GM21390 (cell line): ENCODE results near the gene CAMKV.
"Not testable (repeated sequence)": the region's sequence is repeated elsewhere in the genome, so short reads cannot be mapped to it uniquely, and the experiment has no call there.

Experiments used
- ATAC-seq: cut with Tn5 transposase; IDR thresholded peaks from one replicate; pipeline ENCODE4 v1.9.1; 2021; ENCODE audit not compliant: unreplicated experiment

CAMKV gene

DNA sequence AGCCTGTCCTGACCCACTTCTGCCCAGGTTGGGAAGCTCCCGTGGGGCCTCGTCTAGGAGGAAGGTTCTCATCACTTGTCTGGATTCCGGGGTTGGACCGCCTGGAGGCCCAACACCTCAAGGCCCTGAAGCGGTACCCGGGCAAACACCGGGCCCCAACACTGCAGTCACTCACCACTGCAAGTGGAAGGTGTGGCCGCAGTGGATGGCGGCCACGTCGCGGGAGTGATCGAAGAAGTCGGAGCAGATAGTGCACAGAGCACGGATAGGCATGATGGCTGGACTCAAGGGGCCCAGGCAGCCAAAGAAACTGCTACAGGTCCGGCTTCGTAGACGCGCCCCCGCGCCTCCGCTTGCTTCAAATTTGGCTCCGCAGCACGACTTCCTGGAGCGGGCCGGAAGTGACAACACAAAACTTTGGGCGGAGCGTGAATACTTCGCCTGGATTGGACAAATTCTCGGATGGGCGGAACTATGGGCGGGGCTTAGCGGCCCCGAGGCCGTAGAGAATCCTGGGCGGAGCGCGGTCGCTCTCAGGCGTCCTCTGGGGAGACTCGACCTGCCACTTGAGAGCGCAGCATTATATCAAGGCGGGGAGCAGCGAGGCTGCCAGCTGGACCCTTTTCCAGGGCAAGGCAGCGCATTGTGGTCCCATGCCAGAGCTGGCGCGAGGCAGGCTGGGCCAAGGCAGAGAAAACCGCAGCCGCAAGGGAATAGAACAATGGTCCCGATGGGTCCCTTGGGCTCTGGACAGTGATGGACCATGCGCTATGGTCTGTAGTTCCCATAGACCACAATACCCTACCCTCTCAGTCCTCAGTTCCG, 13.3 kb downstream of the CAMKV start, which contains the start of gene TRAIP:
TSS of gene TRAIP (minus strand) at position 384 of the 825 bp plus-strand sequence. CDS start at position 273, 111 bp downstream.
- peak; percentile 95 for ATAC-seq

DNA sequence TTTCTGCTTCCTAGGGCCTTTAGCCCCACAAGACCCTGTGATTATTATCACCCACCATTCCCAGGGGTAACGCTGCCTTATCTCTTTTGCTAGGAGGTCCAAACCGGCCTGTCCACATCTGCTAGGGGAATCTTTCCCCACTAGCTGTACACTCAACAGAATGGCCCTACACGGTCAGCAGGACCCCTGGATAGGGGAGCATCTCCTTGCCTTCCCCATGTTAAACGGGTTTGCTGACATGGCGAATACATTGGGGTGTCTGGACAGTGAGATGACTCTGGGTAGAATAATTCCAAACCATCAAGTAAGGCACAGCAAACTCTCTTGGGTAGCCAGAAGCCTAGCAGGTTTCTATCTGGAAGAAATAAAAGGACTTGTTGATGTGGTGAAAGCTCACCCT, 14.0 kb downstream of the CAMKV start:
- ATAC-seq, result no peak

DNA sequence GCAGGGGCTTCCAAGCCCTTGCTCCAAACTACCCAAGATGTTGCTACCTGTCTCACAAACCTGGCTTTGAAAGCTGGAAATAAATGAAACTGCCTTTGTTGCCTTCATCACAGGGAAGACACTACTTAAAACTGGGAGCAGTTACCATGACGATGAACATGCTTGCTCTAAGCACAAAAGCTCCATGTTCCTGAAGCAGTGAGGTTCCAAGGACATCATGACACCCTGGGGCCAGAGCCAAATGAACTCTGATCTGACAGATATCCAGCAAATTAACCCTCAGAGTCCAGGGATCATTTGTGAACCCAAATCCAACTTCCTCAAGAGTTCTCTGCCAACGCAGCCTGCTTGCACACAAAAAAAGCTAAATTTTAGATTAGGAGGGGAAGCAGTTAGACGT, 24.0 kb downstream of the CAMKV start:
- no peak for ATAC-seq

DNA sequence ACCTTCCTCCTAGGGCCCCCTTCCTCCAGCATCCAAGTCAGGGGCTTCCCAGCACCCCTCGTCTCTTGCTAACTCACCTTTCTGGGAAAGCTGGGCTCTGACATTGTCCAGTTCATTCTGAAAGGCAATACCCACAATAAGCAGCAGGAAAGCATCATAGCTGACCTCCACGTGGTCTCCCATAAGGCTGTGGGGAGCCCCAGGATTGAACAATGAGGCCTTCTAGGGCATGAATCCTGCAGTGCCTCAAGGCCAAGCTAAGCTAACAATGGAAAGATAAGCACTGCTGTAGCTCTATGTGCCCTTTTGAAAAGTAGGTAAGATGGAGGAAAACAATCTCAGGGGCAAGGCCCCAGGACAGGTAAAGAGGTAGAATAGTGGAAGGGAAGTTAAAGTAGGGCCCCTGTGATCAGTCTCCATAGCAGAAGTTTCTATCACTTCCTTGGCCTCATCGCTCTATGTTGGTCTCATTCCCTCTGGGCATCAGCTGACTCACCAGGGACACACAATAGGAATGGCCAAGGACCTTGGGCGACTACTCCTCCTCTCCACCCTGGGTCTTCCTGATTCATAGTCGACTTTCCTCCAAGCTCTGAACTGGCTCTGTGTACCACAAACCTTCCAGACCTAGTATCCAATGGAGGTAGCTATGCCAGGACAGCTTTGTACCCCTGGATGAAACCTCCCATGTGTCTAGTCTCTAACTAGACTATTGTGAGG, 25.1 kb downstream of the CAMKV start:
- ATAC-seq, result no peak

DNA sequence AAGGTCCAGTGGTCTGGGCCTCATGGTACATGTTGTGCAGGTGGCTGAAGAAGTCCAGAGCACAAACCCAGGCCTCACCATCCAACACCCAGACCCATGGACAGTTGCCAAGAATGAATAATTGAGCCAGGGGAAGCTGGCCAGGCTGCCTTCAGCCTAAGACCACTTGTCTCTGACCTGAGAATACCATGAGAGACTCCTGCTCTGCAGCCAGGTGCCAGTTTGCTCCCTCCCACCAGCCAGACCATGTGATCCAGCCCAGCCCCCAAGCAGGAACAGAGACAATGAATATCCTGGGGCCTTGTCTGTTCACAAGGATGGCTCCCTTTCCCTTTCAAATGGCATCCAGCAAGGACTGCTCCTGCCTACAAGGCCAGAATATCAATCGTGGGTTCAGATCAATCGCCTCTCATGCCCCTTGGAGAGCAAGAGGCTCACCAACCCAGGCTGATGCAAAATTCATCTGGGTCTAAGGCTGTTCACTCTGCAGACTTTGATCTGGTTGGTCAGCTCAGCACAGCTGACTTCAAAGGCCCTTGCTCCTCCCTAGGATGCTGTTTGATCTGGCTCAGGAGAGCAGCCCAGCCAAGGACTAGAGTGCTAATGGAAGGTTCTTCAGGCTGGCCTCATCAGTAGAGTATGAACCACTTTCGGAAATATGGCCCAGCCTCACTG, 26.7 kb downstream of the CAMKV start:
- ATAC-seq, result no peak

DNA sequence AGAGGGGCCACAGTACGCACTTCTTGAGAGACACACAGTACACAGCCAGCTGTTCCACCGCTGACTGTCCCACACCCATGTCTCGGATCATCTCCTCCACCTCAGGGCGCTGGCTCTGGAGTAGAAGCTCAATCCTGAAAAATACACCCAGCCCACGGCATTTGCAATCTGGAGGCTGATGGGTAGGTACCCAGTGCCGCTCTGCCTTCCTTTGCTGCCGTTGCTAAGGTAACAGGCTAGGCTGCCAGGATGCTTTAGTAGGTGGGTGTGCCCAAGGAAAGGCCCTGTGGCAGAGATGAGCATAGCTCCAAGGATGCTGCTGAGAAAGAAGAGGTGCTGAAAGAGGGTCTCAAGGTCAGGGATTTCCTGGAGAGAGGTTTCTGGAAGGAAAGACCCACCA, 27.9 kb downstream of the CAMKV start:
- no peak for ATAC-seq

DNA sequence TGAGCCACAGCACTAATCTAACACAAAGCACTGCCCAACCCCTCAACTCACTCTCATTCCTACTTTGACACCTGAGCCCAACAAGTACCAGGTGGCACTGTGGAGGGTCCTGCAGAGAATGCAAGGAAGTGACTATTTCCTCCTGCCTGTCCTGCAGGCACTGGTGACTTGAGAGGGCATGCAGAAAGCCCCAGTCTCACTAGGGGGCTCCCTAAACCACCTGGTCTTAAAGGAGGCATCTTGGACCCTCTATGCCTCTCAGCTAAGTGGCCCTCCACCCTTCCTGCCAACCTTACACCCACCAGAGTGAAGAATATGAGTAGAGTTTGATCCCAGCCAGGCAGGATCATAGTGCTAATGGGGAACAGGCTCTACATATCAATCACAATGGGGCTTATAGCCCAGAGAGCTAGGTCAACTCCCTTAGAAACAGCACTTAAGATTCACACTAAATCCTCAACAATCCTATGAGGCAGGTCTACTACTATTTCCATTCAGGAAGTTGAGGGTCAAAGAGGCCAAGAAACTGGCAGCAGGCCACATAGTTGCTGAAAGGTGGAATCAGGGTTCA, 28.5 kb downstream of the CAMKV start:
- ATAC-seq, result no peak

DNA sequence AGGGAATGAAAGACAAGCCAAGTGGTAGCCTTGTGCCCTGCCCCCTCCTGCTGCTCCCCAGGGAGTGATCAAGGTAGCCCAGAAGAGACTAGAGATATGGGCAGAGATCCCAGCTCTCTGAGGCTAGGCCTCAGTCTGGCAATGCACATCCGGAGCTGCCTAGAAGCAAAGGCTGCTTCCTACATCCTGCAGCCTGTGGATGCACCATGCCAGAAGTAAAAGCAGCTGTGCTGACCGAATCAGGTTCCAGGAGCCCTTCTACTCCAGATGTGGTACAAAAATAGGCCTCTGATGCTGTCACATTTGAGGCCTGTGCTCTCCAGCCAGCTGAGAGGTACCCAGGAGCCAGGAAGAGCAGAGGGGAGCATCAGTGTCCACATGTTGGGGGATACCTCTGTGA, 29.3 kb downstream of the CAMKV start:
- ATAC-seq, result no peak

DNA sequence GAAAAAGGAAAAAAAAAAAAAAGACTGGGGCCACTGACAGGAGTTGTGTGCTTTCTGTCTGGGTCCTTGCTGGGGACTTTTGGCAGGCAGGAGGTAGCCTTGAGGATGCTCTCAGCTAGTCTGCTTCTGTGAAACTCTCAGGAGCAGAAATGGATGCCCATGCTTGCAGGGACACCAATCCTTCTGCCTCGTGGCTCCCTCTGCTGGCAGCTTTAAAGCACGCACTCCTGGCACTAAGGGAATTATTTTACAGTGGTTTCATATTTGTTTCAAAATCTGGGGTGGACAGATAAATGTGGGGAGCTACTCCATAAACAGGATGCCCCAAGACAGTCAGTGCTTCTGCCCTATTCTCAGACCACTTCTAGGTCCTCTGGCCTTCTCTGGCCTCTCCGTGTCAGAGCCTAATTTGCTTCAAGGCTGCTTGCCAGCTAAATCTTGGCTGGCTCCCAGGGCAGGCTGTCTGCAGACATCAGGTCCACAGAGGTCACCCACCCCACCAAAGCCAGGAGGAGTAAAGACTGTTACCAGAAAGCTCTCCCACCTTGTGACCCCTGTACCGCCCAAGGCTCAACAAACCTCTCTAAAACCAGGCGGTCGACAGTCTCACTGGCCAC, 30.4 kb downstream of the CAMKV start:
- no peak for ATAC-seq

DNA sequence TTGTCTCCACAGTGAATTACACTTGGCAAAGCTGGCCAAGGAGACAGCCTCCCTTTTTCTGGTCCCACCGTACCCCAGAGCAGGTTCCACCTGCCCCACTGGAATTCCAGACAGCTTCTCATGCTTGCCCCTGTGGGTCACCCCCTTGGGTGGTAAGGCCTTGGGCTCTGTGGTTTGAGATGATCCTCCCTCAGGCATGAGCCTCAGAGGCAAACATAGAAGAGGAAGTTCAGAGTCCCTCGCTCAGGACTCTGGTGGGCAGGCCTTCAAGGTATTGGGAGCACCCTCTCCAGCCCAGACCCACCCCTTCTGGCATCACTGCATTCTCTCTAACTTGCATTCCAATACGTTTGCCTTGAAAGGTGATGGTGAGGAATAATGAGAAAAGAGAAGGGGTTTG, 38.4 kb downstream of the CAMKV start:
- no peak for ATAC-seq

DNA sequence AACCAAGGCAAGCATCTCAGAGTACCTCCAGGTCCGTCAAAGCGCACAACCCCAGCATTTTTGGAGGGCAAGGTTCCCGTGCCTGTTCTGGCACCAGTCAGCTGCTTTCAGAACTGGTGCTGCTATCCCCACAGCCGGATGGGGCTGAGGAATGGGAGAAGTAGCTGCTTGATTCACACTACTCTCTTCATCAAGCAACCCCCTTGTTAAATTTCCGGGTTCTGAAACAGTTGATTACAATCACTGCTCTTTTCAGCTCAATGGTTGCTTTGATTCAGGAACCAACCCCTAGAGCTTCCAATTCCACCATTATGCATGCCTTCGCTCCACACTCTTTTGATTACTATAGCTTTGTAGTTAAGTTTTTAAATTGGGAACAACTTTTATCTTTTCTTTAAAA, 43.7 kb downstream of the CAMKV start:
- no peak for ATAC-seq

DNA sequence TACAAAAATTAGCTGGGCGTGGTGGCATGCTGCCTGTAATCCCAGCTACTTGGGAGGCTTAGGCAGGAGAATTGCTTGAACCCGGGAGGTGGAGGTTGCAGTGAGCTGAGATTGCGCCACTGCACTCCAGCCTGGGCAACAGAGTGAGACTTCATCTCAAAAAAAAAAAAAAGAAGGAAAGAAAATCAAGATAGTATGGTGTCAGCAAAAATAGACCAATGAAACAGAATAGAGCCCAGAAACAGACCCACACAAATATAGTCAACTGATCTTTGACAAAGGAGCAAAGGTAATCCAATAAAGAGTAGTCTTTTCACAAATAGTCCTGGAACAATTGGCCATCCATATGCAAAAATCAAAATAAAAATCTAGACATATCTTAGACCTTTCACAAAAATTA, 46.6 kb downstream of the CAMKV start:
- ATAC-seq, result not testable (repeated sequence)

DNA sequence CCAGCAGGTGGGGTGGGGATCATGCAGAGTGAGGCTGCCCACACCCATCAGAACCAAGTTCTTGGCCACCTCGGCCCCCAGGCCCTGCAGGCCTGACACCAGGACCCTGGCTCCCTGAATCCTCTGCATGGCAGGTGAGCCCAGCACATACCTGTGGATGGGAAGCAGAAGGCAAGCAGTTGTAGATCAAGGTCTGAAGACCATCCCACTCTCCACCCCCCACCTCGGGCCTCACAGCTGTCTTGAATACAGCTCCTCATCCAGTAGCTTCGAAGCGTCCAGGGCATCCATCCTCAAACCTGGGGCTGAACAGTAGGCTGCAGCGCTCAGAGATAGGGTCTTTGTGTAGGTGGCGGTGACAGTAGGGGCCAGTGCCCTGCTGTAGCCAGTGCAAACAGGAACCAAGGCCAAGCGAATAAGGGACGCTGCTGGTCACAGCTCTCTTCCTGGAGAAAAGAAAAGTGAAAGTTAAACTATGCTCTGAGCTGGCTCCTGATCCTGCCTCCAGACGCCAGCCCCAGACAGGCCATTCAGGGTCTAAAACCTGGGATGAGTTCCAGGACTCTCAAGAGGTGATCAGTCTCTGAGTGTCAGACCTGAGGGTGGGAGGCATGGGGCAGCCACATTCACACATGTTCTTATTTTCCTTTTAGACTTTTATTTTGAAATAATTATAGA, 56.1 kb downstream of the CAMKV start, which contains the start of gene UBA7:
TSS of gene UBA7 (minus strand) at position 457 of the 678 bp plus-strand sequence. CDS start at position 291, 166 bp downstream.
- ATAC-seq, result peak; percentile 75

DNA sequence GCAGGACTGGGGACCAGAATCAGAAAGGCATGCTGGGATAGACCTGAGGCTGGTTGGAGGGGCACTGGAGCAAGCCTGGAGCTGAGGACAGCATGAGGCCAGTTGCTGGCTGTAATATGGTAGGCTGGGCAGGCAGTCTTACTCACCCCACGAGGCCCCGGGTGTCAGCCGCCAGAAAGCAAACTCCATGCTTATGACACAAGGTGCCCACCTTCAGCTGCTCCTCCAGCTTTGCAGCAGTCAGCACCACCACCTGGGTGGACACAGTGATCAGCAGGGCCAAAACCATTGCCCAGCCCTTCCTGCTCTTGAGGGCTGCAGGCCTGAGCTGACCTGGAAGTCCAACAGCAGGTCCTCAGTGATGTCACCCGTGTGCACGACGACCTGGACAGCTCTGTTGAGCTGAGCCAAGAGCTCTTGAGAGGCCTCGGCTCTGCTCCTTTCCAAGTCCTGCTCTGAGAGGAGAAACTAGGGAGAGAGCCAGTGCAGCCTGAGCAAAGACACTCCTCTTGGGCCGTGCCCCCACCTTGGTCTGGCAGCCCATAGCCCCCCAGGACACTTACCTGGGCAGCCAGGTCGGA, 56.7 kb downstream of the CAMKV start:
- no peak for ATAC-seq
